Thoracic aorta (tissue), 2 donors: ENCODE results near the gene IL4R. TPM values are rescaled to one million over a fixed set of nuclear protein-coding genes. Genes with fewer than 3 reads are reported as not detected.

Experiments
- ATAC-seq: fragments of 150-250 bp; one replicate; pipeline ENCODE4 v1.8.0; 2017; ENCODE audit warnings: low read depth; ENCODE audit not compliant: insufficient number of reproducible peaks, low FRiP score
- DNase-seq: peaks from one replicate; pipeline ENCODE4 v3.0.0-alpha.2; 2020; ENCODE audit warnings: low spot score
- H3K27ac ChIP-seq, 2 donors: fragments of 200-600 bp; sonication (generic); 1 replicate in 1 of 2; 2 replicates in 1 of 2; pipeline ENCODE4 v1.5.1; 2016; ENCODE audit warnings: mild to moderate bottlenecking in 2 of 2, moderate library complexity in 2 of 2
- H3K27me3 ChIP-seq: fragments of 200-600 bp; sonication (generic); replicated peaks from 2 replicates; pipeline ENCODE4 v1.6.0; 2016; ENCODE audit warnings: mild to moderate bottlenecking; ENCODE audit not compliant: insufficient read depth
- H3K36me3 ChIP-seq: fragments of 200-600 bp; sonication (generic); one replicate; pipeline ENCODE4 v1.5.1; 2016
- H3K4me1 ChIP-seq, 2 donors: fragments of 200-600 bp; sonication (generic); 1 replicate in 1 of 2; 2 replicates in 1 of 2; pipeline versions ENCODE4 v1.5.1 to v1.6.0; 2016; ENCODE audit warnings: low read depth in 2 of 2, mild to moderate bottlenecking in 1 of 2; ENCODE audit not compliant: control insufficient read depth in 1 of 2
- H3K4me3 ChIP-seq: fragments of 200-600 bp; sonication (generic); 2 replicates; pipeline ENCODE4 v1.5.1; 2016; ENCODE audit warnings: mild to moderate bottlenecking
- H3K9me3 ChIP-seq: fragments of 200-600 bp; sonication (generic); 2 replicates; pipeline ENCODE4 v1.5.1; 2016
- CTCF ChIP-seq: fragments of 200-600 bp; sonication (generic); IDR thresholded peaks from one replicate; pipeline ENCODE4 v1.5.1; 2019; ENCODE audit warnings: antibody characterized with exemption
- total RNA-seq, 2 donors: library from RNA; depleted of rRNA; stranded (reverse); fragments of >200 nt; gene quantifications; one replicate each; pipeline versions ENCODE4 v1.1.0 to v1.2.3, GENCODE V29; 2016

IL4R gene
- total RNA-seq, 2 donors from 2014 or later = 46.2 to 148 TPM

GRCh38 chr16:27315333-27316037 is 1.7 kb downstream of the IL4R start:
- TF ChIP-seq CTCF = no peak
- H3K9me3 ChIP-seq = no peaks in the 10 kb centered on the region
- H3K36me3 ChIP-seq = no peaks in the 10 kb centered on the region
- peak overlapping the region; percentile 89 to 92 for H3K27ac ChIP-seq
- peaks cover 15 to 57% of the 10 kb centered on the region in 2 donors for H3K4me1 ChIP-seq
- H3K4me3 ChIP-seq = peak overlapping the region; percentile 81
- H3K27me3 ChIP-seq = no peaks in the 10 kb centered on the region
- peak; percentile 67 for DNase-seq
- ATAC-seq = peak; percentile 63

GRCh38 chr16:27316038-27316680 is 2.4 kb downstream of the IL4R start:
- Histone ChIP-seq H3K36me3 (no peaks in the 10 kb centered on the region), H3K4me3 (peak overlapping the region; percentile 81), H3K27me3 (no peaks in the 10 kb centered on the region), H3K27ac (peak overlapping the region in 1 of 2 donors; percentile 89), H3K9me3 (no peaks in the 10 kb centered on the region), H3K4me1 (peaks cover 15 to 62% of the 10 kb centered on the region in 2 donors)
- no peak for ATAC-seq
- no peak for TF ChIP-seq CTCF
- DNase-seq = no peak

- H3K4me1 ChIP-seq = peaks cover 15 to 74% of the 10 kb centered on the region in 2 donors
- ATAC-seq (no peak), DNase-seq (no peak)
- no peak overlapping the region for H3K4me3 ChIP-seq
- H3K36me3 ChIP-seq = no peaks in the 10 kb centered on the region
- TF ChIP-seq CTCF = no peak
- no peaks in the 10 kb centered on the region for H3K27me3 ChIP-seq
- H3K27ac ChIP-seq = peak overlapping the region; percentile 37 to 46
- no peaks in the 10 kb centered on the region for H3K9me3 ChIP-seq
Measured at GRCh38 chr16:27317320-27317719, 3.5 kb downstream of the IL4R start.

DNA sequence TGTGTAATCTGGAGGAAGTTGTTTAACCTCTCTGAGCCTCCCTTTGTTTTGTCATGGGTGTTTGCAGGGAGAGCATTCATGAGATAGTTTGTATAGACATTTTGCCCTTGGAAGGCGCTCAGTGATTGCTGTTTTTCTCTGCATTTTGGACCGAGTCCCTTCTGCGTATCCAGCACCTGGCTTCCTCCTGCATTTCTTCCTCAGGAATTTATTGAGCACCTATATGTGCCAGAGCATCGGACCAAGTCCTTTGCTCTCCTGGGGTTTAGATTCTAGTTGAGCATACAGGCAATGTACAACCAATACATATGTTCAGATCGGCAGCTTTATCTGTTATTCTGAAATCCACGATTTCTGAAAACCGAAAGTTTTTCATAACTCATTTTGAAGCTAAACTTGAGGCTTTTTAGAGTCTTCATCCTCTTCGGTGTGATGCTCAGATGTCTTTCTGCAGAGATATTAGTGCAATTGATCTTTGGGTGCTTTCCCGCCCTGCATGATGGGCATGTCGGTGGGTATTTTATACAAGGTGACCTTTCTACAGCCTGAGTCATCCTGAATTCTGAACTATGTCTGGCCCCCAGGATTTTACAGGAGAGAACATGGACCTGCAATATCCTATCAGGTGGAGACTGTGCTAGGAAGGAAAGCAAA is 4.1 kb downstream of the IL4R start:
- H3K27me3 ChIP-seq = no peaks in the 10 kb centered on the region
- H3K4me3 ChIP-seq = peak overlapping the region; percentile 1
- peaks cover 14 to 80% of the 10 kb centered on the region in 2 donors for H3K4me1 ChIP-seq
- ATAC-seq (no peak), DNase-seq (no peak)
- H3K27ac ChIP-seq = peak overlapping the region; percentile 37 to 46
- no peak for TF ChIP-seq CTCF
- no peaks in the 10 kb centered on the region for H3K9me3 ChIP-seq
- H3K36me3 ChIP-seq = no peaks in the 10 kb centered on the region
